T-helper 1 cell treated with Interleukin-12 subunit alpha and Interleukin-12 subunit beta and Interleukin-4 antibody, amounts not matched to agents 30 ng/mL and 1 ng/mL, for 36 hours (primary cell): ENCODE results near the gene TAX1BP3. TPM values are rescaled to one million over a fixed set of nuclear protein-coding genes. Genes with fewer than 3 reads are reported as not detected.

Experiments used
- intact Hi-C: fragments of 100-400 bp; cut with micrococcal nuclease; formaldehyde crosslinking; loops from one replicate; pipeline ENCODE4 v1.15.1; 2024
- total RNA-seq: library from RNA; stranded (reverse); gene quantifications from 2 replicates; pipeline ENCODE4 v1.2.3, GENCODE V29; 2022

TAX1BP3 gene
- total RNA-seq, 1 donor from 2014 or later, result 28.4 TPM

DNA sequence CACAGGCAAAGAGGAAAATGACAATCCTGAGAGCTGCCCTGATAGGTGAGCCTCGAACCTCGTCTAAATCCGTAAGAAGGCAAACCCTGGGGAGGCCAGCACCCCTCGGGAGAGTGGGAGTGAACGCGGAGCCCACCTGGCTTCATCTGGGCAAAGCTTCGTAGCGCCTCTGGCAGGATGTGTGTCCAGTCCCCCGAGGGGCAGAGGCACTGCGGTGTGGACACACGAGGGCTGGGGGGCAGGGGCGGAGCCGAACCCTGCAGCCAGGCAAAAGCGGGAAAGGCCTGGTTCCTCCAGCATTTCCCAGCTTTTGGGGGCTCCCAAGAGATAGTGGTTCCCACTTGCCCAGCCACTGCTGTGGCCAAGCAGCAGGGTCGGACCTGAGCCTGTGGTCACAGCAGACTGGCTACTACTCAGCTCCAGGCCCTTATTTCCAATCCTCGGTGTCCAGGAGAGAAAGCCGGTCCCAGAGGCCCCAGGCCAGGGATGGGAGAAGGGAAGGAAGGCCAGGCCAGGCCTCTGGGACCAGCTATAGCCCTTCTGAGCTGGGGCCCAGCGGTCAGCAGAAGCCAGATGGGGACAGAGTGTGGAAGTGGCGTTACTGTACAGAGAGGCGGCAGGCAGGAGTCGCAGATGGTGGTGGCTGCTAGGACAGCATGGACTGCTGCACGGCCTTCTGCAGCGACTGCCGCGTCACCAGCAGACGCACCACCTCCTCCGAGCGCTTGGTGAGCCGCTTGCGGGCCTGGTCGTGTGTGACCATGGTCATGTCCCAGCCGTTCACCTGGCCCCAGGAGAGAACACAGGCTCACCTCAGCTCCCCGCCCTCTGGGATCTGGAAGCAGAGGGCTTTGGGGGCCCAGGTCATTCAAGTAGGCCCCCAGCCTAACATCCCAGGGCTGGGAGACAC is 5.0 kb downstream of the TAX1BP3 start:
- intact Hi-C loops, result loop anchor here (10.0 kb wide), 1 partner anchor 301 kb away; the partner anchor contains the start of gene ATP2A3

- intact Hi-C loops, result loop anchor here (10.0 kb wide), 1 partner anchor 304 kb away; the partner anchor contains the start of gene ATP2A3
These were observed 8.0 kb downstream of the TAX1BP3 start for GRCh38 chr17:3660311-3660891.

DNA sequence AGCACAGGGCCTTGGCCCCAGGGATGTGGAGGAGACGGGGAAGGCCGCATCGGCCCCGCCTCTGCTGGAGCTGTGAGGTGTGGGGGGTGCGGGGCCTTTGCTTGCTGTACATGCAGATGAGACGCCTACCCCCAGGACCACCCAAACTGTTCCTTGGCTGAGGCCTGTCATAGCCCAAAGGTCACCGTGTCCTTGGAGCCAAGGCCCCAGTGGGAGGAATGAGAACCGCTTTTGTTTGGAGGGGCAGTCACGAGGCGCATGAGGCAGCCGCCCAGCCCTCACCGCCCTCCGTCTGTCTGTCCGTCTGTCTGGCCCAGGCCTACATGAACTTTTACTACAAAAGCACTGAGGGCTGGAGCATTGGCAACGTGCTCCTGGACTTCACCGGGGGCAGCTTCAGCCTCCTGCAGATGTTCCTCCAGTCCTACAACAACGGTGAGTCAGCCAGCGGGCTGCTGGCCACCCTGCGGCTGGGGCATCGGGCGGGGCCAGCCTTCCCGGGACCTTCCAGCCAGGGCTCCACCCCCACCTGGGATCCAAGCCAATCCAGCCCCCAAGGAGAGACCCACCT is 8.8 kb downstream of the TAX1BP3 start:
- intact Hi-C loops, result loop anchor here (10.0 kb wide), 1 partner anchor 305 kb away; the partner anchor contains the start of gene ATP2A3

GRCh38 chr17:3658784-3659449 is 9.5 kb downstream of the TAX1BP3 start:
- intact Hi-C loops, result no loop called here

DNA sequence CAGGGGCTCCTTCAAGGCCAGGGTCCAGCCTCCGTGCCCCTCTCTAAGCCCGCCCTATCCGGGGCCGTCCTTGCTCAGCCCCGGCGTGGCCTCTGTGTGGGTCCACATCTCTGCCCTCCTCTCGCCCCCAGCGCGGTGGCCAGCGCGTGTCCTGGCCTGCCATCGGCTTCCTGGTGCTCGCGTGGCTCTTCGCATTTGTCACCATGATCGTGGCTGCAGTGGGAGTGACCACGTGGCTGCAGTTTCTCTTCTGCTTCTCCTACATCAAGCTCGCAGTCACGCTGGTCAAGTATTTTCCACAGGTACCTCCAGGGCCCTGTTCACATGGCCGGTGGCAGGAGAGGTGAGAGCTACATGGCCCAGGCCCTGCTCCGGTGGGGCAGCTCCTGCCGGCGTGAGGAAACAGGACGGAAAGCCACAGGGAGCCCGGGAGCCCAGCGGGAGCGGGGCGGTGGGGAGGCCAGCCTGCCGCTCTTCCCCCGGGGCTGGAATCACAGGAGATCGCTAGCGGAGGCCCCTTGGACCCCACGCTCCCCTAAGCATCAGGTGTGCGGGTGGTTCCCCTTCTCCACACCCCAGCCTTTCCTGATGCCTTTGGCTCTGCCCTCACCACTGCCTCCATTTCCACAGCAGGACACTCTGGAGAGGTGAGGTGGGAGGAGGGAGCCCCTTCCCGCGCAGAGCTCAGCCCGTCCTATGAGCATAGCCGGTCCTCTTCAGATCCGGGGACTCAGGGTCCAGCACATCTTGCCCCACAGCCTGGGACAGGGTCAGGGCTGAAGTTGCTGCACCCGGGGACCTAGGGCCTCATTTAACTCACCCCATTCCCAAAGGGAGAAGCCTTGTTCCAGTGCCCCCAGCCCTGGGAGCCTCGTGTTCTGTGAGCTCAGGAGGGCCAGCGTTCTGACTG is 10.2 kb downstream of the TAX1BP3 start:
- intact Hi-C loops, result no loop called here

GRCh38 chr17:3657588-3657869 is 10.8 kb downstream of the TAX1BP3 start:
- intact Hi-C loops, result no loop called here

- intact Hi-C loops, result no loop called here
These were observed 11.4 kb downstream of the TAX1BP3 start for GRCh38 chr17:3656755-3657587.

DNA sequence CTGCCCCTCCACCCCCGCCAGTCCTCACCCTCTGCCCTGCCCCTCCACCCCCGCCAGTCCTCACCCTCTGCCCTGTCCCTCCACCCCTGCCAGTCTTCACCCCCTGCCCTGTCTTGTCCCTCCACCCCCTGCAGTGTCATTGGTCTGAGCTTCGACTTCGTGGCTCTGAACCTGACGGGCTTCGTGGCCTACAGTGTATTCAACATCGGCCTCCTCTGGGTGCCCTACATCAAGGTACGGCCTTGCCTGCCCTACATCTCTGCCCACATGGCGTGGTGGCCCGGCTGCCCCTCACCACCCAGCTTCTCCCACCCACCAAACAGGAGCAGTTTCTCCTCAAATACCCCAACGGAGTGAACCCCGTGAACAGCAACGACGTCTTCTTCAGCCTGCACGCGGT is 12.0 kb downstream of the TAX1BP3 start:
- intact Hi-C loops, result no loop called here

- intact Hi-C loops, result no loop called here
These were observed 12.6 kb downstream of the TAX1BP3 start for GRCh38 chr17:3655766-3656165.

DNA sequence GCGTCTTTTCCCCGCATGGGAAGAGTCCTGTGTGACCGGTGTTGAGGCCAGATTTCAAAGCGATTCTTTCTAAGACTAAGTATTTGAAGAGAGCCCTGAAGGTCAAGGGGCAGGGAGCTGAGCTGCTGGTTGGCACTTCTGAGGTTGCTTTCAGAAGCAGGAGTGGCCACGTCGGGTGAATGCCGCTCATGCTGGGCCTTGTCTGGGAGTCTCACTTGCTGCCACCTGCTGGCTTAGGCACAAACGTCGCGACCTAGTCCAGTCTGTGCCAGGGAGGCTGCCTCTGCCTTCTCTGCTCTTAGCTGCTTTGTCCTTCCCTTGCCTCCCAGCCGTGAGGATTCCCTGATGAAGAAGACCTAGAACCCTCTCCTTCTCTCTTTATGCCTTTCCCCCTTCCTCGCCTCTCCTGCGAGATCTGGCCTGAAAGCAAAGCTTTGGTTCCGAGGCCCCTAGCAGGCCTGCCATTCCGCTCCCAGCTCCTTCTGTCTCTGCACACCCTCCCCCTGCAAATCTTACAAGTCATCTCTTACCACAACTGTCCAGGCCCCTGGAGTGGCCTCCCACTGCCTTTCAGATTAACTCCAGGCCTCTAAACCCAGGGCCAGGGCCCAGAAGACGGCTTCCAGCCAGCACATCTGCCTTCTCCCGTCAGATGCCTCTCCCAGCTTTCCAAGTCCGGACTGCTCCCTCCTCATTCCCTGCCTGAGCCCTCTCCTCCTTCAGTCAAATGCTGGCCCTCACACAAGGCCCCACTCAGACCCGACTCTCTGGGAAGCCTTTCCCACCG is 20.4 kb downstream of the TAX1BP3 start:
- intact Hi-C loops, result loop anchor here (1.0 kb wide), 1 partner anchor 46 kb away; no protein-coding TSS in a partner anchor

DNA sequence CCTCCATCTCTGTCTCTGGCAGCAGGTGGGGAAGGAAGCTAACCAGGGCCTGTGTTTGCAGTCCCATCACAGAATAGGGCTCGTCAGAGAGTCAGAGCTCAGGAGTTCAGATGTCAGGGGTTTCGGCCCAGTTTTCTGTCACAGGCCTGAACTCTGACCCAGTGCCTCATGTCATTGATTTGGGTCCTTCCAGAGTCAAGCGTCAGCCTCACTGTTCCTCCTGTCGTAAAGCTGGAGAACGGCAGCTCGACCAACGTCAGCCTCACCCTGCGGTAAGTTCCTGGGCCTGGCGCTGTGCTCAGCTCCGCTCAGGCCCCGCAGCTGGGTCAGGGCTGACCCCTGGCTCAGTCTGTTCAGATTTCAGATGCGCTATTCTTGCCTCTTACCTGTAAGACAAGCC is 21.1 kb downstream of the TAX1BP3 start:
- intact Hi-C loops, result loop anchor here (1.0 kb wide), 1 partner anchor 45 kb away; no protein-coding TSS in a partner anchor

DNA sequence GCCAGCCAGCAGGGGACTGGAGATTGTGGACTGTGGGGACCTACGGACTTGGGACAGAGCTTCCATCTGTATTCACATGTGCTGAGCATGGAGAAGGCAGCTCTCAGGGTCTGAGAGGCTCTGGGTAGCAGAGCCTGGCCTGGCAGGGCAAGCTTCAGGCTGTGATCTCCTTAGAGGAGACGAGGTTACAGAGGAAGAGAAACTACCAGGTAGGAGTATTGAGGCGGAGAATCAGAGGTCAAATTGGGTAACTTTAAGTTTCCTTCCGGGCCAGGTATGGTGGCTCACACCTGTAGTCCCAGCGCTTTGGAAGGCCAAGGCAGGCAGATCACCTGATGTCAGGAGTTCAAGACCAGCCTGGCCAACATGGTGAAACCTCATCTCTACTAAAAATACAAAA is 23.1 kb downstream of the TAX1BP3 start:
- intact Hi-C loops, result no loop called here

DNA sequence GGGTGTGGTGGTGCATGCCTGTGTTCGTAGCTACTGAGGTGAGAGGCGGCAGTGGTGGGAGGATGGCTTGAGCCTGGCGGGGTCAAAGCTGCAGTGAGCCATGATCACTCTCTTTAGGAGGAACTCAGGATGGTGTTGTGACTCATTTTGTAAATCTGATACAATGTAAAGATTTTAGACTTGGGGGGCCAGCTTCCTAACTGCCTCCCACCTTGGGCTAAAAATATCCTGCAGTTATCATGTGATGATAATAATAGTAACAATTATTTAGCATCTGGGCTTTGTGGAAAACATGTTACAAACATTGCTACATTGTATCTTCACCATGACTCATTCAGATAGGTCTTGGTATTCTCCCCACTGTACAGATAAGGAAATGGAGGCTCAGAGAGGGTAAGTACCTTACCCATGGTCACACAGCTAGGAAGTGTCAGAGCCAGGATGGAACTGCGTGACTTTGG is 24.5 kb downstream of the TAX1BP3 start:
- intact Hi-C loops, result no loop called here

GRCh38 chr17:3641717-3642486 is 26.5 kb downstream of the TAX1BP3 start:
- intact Hi-C loops, result no loop called here

- intact Hi-C loops, result no loop called here
These were observed 27.4 kb downstream of the TAX1BP3 start for GRCh38 chr17:3641014-3641413.

- intact Hi-C loops, result loop anchor here (1.0 to 10.0 kb wide), 3 partner anchors 28 to 1155 kb away; partner anchors contain the start of genes EMC6, PSMB6 and TAX1BP3
These were observed 28.3 kb downstream of the TAX1BP3 start for GRCh38 chr17:3639981-3640596.

DNA sequence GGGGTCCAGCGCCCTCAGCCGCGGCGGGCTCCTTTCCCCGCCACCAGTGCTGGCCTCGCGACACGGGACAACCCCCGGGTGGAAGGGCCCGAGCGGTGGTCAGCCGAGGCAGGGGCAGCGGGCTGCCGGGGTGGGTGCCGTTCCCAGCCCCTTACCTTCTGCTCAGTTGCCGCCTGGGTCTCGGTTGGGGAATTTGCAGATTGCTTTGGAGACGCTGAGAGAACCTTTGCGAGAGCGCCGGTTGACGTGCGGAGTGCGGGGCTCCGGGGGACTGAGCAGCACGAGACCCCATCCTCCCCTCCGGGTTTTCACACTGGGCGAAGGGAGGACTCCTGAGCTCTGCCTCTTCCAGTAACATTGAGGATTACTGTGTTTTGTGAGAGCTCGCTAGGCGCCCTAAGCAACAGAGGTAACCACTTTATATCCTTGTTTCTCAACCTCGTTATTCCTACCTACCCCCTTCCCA is 31.4 kb downstream of the TAX1BP3 start:
- intact Hi-C loops, result loop anchor here (1.0 to 10.0 kb wide), 5 partner anchors 31 to 1158 kb away; partner anchors contain the start of genes CAMKK1, EMC6, NCBP3 and PSMB6
